Measurements from ENCODE around the gene CAMK1D. TPM values are rescaled to one million over a fixed set of nuclear protein-coding genes. Genes with fewer than 3 reads are reported as not detected.

CAMK1D gene
- total and polyA plus RNA-seq, 2 of the 4 experiments (the other 2 are of a cell fraction) = 5.0 to 5.3 TPM

- dilution Hi-C loops (cut with HindIII; ENCODE audit: low sequenced_read_pairs, unreplicated experiment) (no loop called here), intact Hi-C loops (cut with micrococcal nuclease) (no loop called here), in situ Hi-C loops (cut with MboI; ENCODE audit: low sequenced_read_pairs) (no loop called here)
- H3K36me3 ChIP-seq (ENCODE audit: control insufficient read depth, insufficient read depth, low read length) = no peaks in the 10 kb centered on the region
- no peaks in the 10 kb centered on the region for H4K20me1 ChIP-seq (ENCODE audit: insufficient read depth, low read length)
- no peak overlapping the region for H2AFZ ChIP-seq (replicated peaks; ENCODE audit: low read length, poor library complexity)
- H3K9me1 ChIP-seq (ENCODE audit: insufficient read depth, low read length) = no peaks in the 10 kb centered on the region
- H3K79me1 ChIP-seq (ENCODE audit: low read depth in 1 of 2, low read length in 2 of 2) = no peaks in the 10 kb centered on the region
- no peak overlapping the region for H2BK5ac ChIP-seq (ENCODE audit: low read depth, low read length, poor library complexity, severe bottlenecking)
- no peak overlapping the region for H4K91ac ChIP-seq (ENCODE audit: insufficient read depth, low read depth, low read length)
- H3K9me3 ChIP-seq (ENCODE audit: control insufficient read depth, insufficient read depth, low read length) = peaks cover 2% of the 10 kb centered on the region; the same call in 1 of the 2 replicates
- H3K4ac ChIP-seq (ENCODE audit: low read depth, low read length) = no peak overlapping the region
- H3K23ac ChIP-seq (ENCODE audit: low read depth, low read length) = no peak overlapping the region
- H4K5ac ChIP-seq (ENCODE audit: low read depth, low read length) = no peak overlapping the region
- no peak overlapping the region for H2BK20ac ChIP-seq (ENCODE audit: low read depth, low read length)
- no peak overlapping the region for H3K4me3 ChIP-seq (ENCODE audit: insufficient read depth, low read depth, low read length)
- no peak overlapping the region for H3K18ac ChIP-seq (ENCODE audit: low read depth, low read length)
- H3K14ac ChIP-seq (replicated peaks; ENCODE audit: low read depth, low read length) = no peak overlapping the region
- CTCF ChIA-PET = no interaction called here
- POLR2A ChIA-PET (ENCODE audit: unreplicated experiment) = no interaction called here
- TF ChIP-seq MXI1 (IDR thresholded peaks at IDR 0.05; ENCODE audit: borderline replicate concordance, low read depth, low read length) (no peak), RCOR1 (IDR thresholded peaks at IDR 0.05; ENCODE audit: insufficient replicate concordance, low read length) (no peak), POLR2A (IDR thresholded peaks at IDR 0.05; ENCODE audit: low read depth, low read length) (no peak), CEBPB (IDR thresholded peaks at IDR 0.05; ENCODE audit: low read depth, low read length) (no peak), RFX5 (IDR thresholded peaks at IDR 0.05; ENCODE audit: low read depth, low read length) (no peak), CHD1 (IDR thresholded peaks at IDR 0.05; ENCODE audit: low read depth, low read length) (no peak), SMC3 (IDR thresholded peaks at IDR 0.05; ENCODE audit: low read depth, low read length) (no peak), BHLHE40 (IDR thresholded peaks at IDR 0.05; ENCODE audit: low read depth, low read length) (no peak), MAZ (IDR thresholded peaks at IDR 0.05; ENCODE audit: borderline replicate concordance, low read depth, low read length) (no peak), RAD21 (IDR thresholded peaks at IDR 0.05; ENCODE audit: low read length) (no peak), NFE2L2 (IDR thresholded peaks at IDR 0.05; ENCODE audit: low read depth, low read length) (no peak), MAFK (IDR thresholded peaks at IDR 0.05; ENCODE audit: low read depth, low read length) (no peak), CTCF (conservative IDR thresholded peaks at IDR 0.05; ENCODE audit: low read depth, low read length) (no peak)
- TF ChIP-seq, protein P1, sequence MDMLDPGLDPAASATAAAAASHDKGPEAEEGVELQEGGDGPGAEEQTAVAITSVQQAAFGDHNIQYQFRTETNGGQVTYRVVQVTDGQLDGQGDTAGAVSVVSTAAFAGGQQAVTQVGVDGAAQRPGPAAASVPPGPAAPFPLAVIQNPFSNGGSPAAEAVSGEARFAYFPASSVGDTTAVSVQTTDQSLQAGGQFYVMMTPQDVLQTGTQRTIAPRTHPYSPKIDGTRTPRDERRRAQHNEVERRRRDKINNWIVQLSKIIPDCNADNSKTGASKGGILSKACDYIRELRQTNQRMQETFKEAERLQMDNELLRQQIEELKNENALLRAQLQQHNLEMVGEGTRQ (IDR thresholded peaks at IDR 0.05; ENCODE audit: low read depth, low read length) = no peak
- TF ChIP-seq, protein P2, sequence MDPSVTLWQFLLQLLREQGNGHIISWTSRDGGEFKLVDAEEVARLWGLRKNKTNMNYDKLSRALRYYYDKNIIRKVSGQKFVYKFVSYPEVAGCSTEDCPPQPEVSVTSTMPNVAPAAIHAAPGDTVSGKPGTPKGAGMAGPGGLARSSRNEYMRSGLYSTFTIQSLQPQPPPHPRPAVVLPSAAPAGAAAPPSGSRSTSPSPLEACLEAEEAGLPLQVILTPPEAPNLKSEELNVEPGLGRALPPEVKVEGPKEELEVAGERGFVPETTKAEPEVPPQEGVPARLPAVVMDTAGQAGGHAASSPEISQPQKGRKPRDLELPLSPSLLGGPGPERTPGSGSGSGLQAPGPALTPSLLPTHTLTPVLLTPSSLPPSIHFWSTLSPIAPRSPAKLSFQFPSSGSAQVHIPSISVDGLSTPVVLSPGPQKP (IDR thresholded peaks at IDR 0.05; ENCODE audit: borderline replicate concordance, low read depth, low read length) = no peak
- DNase-seq (no peak), ATAC-seq (ENCODE audit: low read depth) (no peak)
- H4K8ac ChIP-seq (ENCODE audit: low read depth in 2 of 2, low read length in 2 of 2) = no peak overlapping the region
- peak overlapping the region; percentile 45 for H2AK9ac ChIP-seq (replicated peaks; ENCODE audit: low read depth, low read length, poor library complexity)
- no peak overlapping the region for H3K9ac ChIP-seq (ENCODE audit: low read depth, low read length)
- H3K27me3 ChIP-seq (ENCODE audit: control insufficient read depth, insufficient read depth, low read length) = peaks cover 2% of the 10 kb centered on the region; the same call in 1 of the 2 replicates
- no peak overlapping the region for H3K56ac ChIP-seq (ENCODE audit: extremely low read depth, insufficient read depth, low read length)
- H3K4me1 ChIP-seq (ENCODE audit: control insufficient read depth, insufficient read depth, low read length) = no peaks in the 10 kb centered on the region
- WGBS, 2 experiments (ENCODE audit: extremely low coverage in 2 of 2, insufficient read length in 1 of 2) = 82% methylated on average over 3 of the region's 5 CpGs; no CpG with 5 or more reads in 1 of the 2 experiments
- no TSS peak for BruUV-seq (replicated peaks)
- H3K27ac ChIP-seq (ENCODE audit: insufficient read depth, low read length) = no peak overlapping the region
- H2BK120ac ChIP-seq (ENCODE audit: low read depth, low read length) = no peak overlapping the region
- H2BK15ac ChIP-seq (ENCODE audit: low read depth, low read length) = no peak overlapping the region
- H2AK5ac ChIP-seq (ENCODE audit: low read depth, low read length) = no peak overlapping the region
- H3K4me2 ChIP-seq (ENCODE audit: low read depth, low read length) = no peak overlapping the region
Observed at GRCh38 chr10:12681252-12681651, 331.9 kb downstream of the CAMK1D start.

Measured in IMR-90 (cell line).